ENCODE data around the gene ST6GALNAC2.
A peak's percentile ranks its signal among the peaks of the same experiment; 100 is the strongest.
"Not testable (repeated sequence)": the region's sequence is repeated elsewhere in the genome, so short reads cannot be mapped to it uniquely, and the experiment has no call there.

ST6GALNAC2 gene

GRCh38 chr17:76572201-76572910 is 13.3 kb downstream of the ST6GALNAC2 start:
- FAIRE-seq (peak; percentile 16), DNase-seq (ENCODE audit: insufficient read length, low spot score) (no peak)

- FAIRE-seq (no peak), DNase-seq (ENCODE audit: insufficient read length, low spot score) (no peak)
Measured at GRCh38 chr17:76570877-76571471, 14.7 kb downstream of the ST6GALNAC2 start.

- peak; percentile 57 for FAIRE-seq
- DNase-seq (ENCODE audit: insufficient read length, low spot score), result no peak
Measured at GRCh38 chr17:76570457-76570856, 15.2 kb downstream of the ST6GALNAC2 start.

- FAIRE-seq, result no peak
- DNase-seq (ENCODE audit: insufficient read length, low spot score), result no peak
Measured at GRCh38 chr17:76569607-76570279, 15.9 kb downstream of the ST6GALNAC2 start.

GRCh38 chr17:76568811-76569221 is 16.8 kb downstream of the ST6GALNAC2 start:
- FAIRE-seq (no peak), DNase-seq (ENCODE audit: insufficient read length, low spot score) (no peak)

GRCh38 chr17:76567634-76568432 is 17.8 kb downstream of the ST6GALNAC2 start:
- DNase-seq (ENCODE audit: insufficient read length, low spot score), result no peak

GRCh38 chr17:76566988-76567431 is 18.6 kb downstream of the ST6GALNAC2 start:
- DNase-seq (ENCODE audit: insufficient read length, low spot score) (no peak), FAIRE-seq (no peak)

More at GRCh38 chr17:76567634-76568432, 17.8 kb downstream of the ST6GALNAC2 start:
- FAIRE-seq, result no peak

DNA sequence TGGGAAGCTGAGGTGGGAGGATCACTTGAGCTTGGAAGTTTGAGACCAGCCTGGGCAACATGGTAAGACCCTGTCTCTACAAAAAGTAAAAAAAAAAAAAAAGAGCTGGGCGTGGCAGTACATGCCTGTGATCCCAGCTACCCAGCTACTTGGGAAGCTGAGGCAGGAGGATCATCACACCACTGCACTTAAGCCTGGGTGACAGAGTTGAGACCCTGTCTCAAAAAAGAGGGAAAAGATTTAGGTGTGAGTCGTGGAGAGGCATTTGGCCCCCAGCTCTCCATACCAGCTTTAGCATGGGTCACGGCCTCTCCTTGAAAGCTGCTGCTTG is 19.1 kb downstream of the ST6GALNAC2 start:
- FAIRE-seq, result no peak
- no peak for DNase-seq (ENCODE audit: insufficient read length, low spot score)

DNA sequence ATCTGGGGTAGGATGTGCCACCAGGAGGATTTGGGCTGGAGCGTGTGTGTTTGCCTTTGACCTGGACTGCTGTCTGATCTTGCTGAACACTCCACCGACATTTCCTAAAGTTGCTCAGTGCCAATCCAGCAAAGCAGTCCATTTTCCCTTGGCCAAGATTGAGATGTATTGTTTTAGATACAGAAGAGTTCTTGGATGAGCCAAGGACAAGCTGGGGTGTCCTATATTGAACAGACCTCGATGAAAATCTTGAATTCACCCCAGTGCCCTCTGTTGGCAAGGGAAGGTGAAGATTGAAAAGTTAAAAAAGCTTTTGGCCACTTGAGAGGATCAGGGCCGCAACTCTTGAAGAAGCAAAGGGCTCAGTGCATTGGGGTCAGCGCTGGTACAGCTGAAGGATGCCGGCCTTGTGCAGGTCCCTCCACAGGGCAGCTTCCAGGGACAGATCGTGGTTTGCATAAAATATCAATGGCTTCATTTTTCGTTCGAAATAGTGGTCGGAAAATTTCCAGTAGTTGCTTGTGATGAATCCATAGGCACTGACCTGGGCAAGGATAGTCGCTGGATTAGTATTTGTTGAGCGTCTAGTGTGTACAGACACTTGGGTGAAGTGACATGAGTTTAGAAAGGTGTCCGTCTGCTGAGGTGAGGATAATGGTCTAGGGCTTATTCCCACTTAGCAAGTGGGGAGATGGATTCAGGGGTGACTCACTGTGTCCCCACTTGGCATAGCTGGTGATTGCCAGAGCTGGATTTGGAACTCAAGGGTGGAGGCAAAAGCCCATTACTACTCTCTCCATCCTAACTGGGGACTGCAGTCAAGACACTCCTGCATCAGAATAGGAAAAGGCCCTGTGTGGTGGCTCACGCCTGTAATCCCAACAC is 19.7 kb downstream of the ST6GALNAC2 start:
- no peak for FAIRE-seq
- no peak for DNase-seq (ENCODE audit: insufficient read length, low spot score)

GRCh38 chr17:76564991-76565727 is 20.5 kb downstream of the ST6GALNAC2 start:
- not testable (repeated sequence) for DNase-seq (ENCODE audit: insufficient read length, low spot score); FAIRE-seq

DNA sequence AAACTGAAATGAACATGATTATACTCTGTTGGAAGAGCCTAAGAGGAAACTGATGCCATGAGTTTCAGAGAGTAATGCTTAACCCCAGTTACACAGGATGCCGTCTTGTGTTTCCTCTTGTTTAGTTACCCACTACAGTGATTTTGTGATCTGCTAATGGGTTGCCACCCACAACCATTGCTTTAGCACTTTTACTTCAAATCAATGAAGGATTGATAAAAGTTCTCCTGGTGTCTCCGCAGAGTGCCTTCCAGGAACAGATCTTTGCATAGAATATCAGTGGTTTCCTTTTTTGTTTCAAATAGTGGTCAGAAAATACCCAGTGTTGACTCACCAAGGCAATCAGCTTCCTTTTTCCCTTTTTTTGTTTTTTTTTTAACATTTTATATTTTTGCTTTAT is 22.3 kb downstream of the ST6GALNAC2 start:
- DNase-seq (ENCODE audit: insufficient read length, low spot score); FAIRE-seq: not testable (repeated sequence)

DNA sequence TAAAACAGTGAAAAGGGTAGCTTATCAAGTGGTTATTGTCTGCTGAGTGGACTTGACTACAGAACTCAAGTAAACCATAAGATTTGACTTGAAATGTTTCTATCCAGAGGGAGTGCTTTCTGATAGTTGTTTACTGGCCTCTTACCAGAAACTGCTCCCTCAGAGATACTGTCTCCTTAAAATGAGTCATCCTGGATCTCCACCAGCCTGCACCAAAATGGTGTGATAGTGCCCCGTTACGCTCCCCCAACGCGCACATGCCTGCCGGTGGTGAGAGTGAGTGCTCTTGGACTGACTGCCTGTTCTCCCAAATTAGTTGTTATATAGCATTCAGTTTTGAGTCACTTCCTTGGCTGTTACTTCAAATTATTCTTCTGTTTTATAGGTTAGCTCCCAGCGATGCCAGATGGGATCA is 22.9 kb downstream of the ST6GALNAC2 start:
- FAIRE-seq (no peak), DNase-seq (ENCODE audit: insufficient read length, low spot score) (no peak)

GRCh38 chr17:76561799-76562268 is 23.8 kb downstream of the ST6GALNAC2 start:
- DNase-seq (ENCODE audit: insufficient read length, low spot score) (peak; percentile 62), FAIRE-seq (no peak)

DNA sequence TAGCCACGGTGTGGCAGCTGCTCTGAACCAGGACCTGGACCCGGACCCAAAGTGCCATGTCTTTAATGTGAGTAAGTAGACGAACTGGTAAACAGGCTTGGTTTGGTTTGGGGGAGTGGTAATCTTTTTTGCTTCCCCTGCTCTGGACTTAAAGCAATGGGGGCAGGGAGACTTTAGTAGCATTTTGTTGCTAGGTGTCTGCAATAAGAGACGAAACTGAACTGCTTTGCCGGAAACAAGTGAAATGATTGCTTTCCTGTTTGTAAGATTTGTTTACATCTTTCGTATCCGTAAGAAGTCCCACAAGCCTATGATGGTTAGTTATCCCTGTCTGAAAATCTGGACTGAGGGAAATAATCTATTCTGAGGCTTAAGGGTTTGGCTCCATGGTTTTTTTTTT is 24.3 kb downstream of the ST6GALNAC2 start:
- DNase-seq (ENCODE audit: insufficient read length, low spot score) (no peak), FAIRE-seq (no peak)

GRCh38 chr17:76560877-76561221 is 24.8 kb downstream of the ST6GALNAC2 start:
- FAIRE-seq, result no peak
- DNase-seq (ENCODE audit: insufficient read length, low spot score), result no peak

DNA sequence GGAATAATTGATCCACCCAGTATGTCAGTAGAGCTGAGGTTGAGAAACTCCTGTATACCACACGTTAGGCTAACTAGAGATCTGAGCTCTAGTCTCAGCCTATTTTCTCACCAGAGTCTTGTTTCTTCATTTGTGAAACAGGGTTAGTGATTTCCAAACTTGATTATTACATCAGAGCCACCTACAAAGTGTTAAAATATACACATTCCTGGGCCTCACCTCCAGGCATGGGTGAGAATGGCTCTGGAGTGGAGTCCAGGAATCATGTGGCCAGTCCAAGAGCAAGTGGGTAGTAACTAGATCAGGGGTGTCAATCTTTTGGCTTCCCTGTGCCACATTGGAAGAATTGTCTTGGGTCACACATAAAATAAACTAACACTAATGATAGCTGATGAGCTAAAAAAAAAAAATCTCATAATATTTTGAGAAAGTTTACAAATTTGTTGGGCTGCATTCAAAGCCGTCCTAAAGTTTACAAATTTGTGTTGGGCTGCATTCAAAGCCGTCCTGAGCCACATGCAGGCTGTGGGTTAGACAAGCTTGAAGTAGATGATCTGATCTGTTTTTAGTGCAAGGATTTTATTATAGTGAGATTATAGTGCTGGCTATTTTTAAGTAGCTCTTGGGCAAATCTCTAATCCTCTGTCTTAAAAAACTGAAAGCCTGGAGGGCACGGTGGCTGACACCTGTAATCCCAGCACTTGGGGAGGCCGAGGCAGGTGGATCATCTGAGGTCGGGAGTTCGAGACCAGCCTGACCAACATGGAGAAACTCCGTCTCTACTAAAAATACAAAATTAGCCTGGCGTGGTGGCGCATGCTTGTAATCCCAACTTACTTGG is 25.4 kb downstream of the ST6GALNAC2 start:
- DNase-seq (ENCODE audit: insufficient read length, low spot score) (no peak), FAIRE-seq (no peak)

GRCh38 chr17:76559460-76559859 is 26.2 kb downstream of the ST6GALNAC2 start:
- not testable (repeated sequence) for DNase-seq (ENCODE audit: insufficient read length, low spot score); FAIRE-seq
